PC-9 (cell line): ENCODE data around the gene LDLRAD3. TPM values are rescaled to one million over a fixed set of nuclear protein-coding genes. Genes with fewer than 3 reads are reported as not detected.

Experiments used
- BruUV-seq: library from RNA; stranded (reverse); fragments of 400-500 nt; replicated peaks from 2 replicates; lab custom pipeline; 2021; lab: Mats Ljungman, UMichigan
- CTCF ChIA-PET: fragments of 300-600 bp; sonication (Branson Sonifier 250); formaldehyde crosslinking; loops from one replicate; lab custom pipeline; 2022; ENCODE audit warnings: antibody characterized with exemption; lab: Charles Lee
- POLR2A ChIA-PET: fragments of 300-600 bp; sonication (Branson Sonifier 250); formaldehyde crosslinking; loops from one replicate; lab custom pipeline; 2022; ENCODE audit warnings: antibody characterized with exemption; ENCODE audit not compliant: unreplicated experiment; lab: Charles Lee
- DNase-seq, 2 experiments: peaks; one replicate each; pipeline versions ENCODE4 v3.0.0 to v3.0.0-alpha.2; 2015 to 2022; ENCODE audit warnings: mixed read lengths in 1 of 2
- H2AFZ ChIP-seq: fragments of 200-600 bp; sonication (generic); 2 replicates; pipeline ENCODE4 v1.8.1; 2017; ENCODE audit warnings: antibody characterized with exemption
- H3F3A ChIP-seq: fragments of 200-600 bp; sonication (generic); 2 replicates; pipeline ENCODE4 v1.8.1; 2017; ENCODE audit warnings: antibody characterized with exemption, mild to moderate bottlenecking, low read depth; ENCODE audit not compliant: insufficient read depth
- H3K27ac ChIP-seq: fragments of 200-600 bp; sonication (generic); 2 replicates; pipeline ENCODE4 v1.6.1; 2016; ENCODE audit warnings: mixed run types
- H3K27me3 ChIP-seq: fragments of 200-600 bp; sonication (generic); 2 replicates; pipeline ENCODE4 v1.6.1; 2016; ENCODE audit warnings: low read depth, mixed run types; ENCODE audit not compliant: insufficient read depth
- H3K36me3 ChIP-seq: fragments of 200-600 bp; sonication (generic); 2 replicates; pipeline ENCODE4 v1.6.1; 2016; ENCODE audit warnings: low read depth, mixed run types
- H3K4me1 ChIP-seq: fragments of 200-600 bp; sonication (generic); replicated peaks from 2 replicates; pipeline ENCODE4 v1.6.1; 2016; ENCODE audit warnings: mixed run types; ENCODE audit not compliant: insufficient read depth
- H3K4me2 ChIP-seq: fragments of 200-600 bp; sonication (generic); 2 replicates; pipeline ENCODE4 v1.6.1; 2017; ENCODE audit warnings: mixed run types
- H3K4me3 ChIP-seq: fragments of 200-600 bp; sonication (generic); 2 replicates; pipeline ENCODE4 v1.6.1; 2016; ENCODE audit warnings: mixed run types
- H3K79me2 ChIP-seq: fragments of 200-600 bp; sonication (generic); 2 replicates; pipeline ENCODE4 v1.6.1; 2017; ENCODE audit warnings: low read depth, mixed run types
- H3K9me2 ChIP-seq: fragments of 200-600 bp; sonication (generic); 2 replicates; pipeline ENCODE4 v1.8.1; 2017; ENCODE audit warnings: mild to moderate bottlenecking; ENCODE audit not compliant: insufficient read depth
- H3K9me3 ChIP-seq: fragments of 200-600 bp; sonication (generic); 2 replicates; pipeline ENCODE4 v1.8.1; 2016; ENCODE audit warnings: low read depth; ENCODE audit not compliant: insufficient read depth
- H4K20me1 ChIP-seq: fragments of 200-600 bp; sonication (generic); 2 replicates; pipeline ENCODE4 v1.8.1; 2017; ENCODE audit not compliant: insufficient read depth
- CTCF ChIP-seq: fragments of 200-600 bp; sonication (generic); conservative IDR thresholded peaks from 2 replicates; pipeline ENCODE4 v1.6.1; 2017; ENCODE audit warnings: mixed run types, antibody characterized with exemption, mild to moderate bottlenecking, moderate library complexity
- EZH2 ChIP-seq: fragments of 200-600 bp; sonication (generic); IDR thresholded peaks from 2 replicates; pipeline ENCODE4 v1.8.0; 2017; ENCODE audit warnings: antibody characterized with exemption, low read depth
- intact Hi-C: fragments of 100-400 bp; cut with micrococcal nuclease; formaldehyde crosslinking; loops from one replicate; pipeline ENCODE4 v1.10.0; 2022; ENCODE audit not compliant: unreplicated experiment
- total RNA-seq: library from RNA; stranded (reverse); gene quantifications from 2 replicates; pipeline ENCODE4 v1.2.3, GENCODE V29; 2021

Gene LDLRAD3
- total RNA-seq, 1 experiment from 2014 or later: 15.9 TPM

DNA sequence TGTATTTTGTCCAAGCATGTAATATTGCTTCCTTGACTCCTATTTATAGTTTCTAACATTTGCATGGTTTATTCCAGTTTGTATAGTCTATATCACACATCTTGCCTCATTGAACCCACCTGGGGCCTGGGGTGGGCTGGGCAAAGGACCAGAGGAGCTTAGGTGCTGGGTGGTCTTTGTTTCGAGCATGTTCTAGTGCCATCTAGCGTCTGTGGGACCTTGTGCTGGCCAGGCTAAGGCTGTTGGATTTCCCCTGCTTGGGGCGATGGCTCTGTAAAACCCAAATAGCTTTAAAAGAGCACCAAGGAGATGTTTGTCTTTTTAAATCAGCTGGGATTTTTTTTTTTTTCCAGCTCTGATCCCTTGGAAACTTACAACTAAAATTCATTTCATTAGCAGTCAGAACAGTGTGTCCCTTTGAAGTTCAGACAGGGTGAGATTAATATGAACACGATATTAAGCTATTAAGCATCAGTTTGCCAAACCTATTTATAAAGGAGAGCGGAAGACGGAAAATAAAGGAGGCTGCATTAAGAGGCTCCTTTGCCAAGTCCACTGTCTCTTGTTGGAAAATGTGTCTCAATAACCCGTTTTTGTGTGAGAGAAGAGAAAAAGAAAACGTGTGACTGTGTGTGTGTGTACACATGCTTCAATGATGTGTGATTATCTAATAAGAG, 188.0 kb downstream of the LDLRAD3 start:
- Histone ChIP-seq H3K9me2 (no peaks in the 10 kb centered on the region), H2AFZ (no peak overlapping the region), H3K27ac (no peak overlapping the region), H3K36me3 (no peaks in the 10 kb centered on the region), H3K4me3 (no peak overlapping the region), H3K79me2 (no peaks in the 10 kb centered on the region), H3F3A (no peaks in the 10 kb centered on the region; the same call in 1 of the 2 replicates), H3K4me1 (no peaks in the 10 kb centered on the region), H3K4me2 (no peak overlapping the region), H4K20me1 (no peaks in the 10 kb centered on the region), H3K27me3 (no peaks in the 10 kb centered on the region), H3K9me3 (no peaks in the 10 kb centered on the region)
- no peak for TF ChIP-seq CTCF
- TF ChIP-seq EZH2: no peak
- CTCF ChIA-PET: interaction anchor here (0.7 kb wide), 1 partner anchor 309 kb away, joined by 4 read pairs; no protein-coding TSS in a partner anchor
- intact Hi-C loops: no loop called here
- DNase-seq: no peak
- POLR2A ChIA-PET: no interaction called here
- no TSS peak for BruUV-seq

DNA sequence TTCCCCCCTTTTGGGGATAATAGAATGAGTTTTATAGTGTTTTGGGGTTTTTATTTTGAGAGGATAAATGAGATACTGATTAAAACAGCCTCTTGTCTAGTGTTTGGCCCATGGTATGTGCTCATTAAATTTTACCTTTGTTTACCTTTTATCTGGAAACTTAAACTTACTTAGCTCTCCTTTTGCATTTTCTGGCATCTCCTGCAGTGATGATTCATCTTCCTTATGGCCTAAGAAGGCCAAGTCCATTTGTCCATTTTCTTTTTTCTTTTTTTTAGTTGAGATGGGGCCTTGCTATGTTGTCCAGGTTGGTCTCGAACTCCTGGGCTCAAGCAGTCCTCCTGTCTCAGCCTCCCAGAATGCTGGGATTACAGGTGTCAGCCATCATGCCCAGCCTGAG, 189.1 kb downstream of the LDLRAD3 start:
- intact Hi-C loops: no loop called here
- H2AFZ ChIP-seq: no peak overlapping the region
- POLR2A ChIA-PET: interaction anchor here (0.6 kb wide), 1 partner anchor 8 kb away, joined by 3 read pairs; no protein-coding TSS in a partner anchor

GRCh38 chr11:36135076-36135475, 191.2 kb downstream of the LDLRAD3 start:
- intact Hi-C loops: no loop called here
- Histone ChIP-seq H3K27me3 (no peaks in the 10 kb centered on the region), H3K4me3 (no peak overlapping the region), H2AFZ (no peak overlapping the region), H3K4me2 (no peak overlapping the region), H3K79me2 (no peaks in the 10 kb centered on the region), H3F3A (no peaks in the 10 kb centered on the region), H3K36me3 (no peaks in the 10 kb centered on the region), H4K20me1 (no peaks in the 10 kb centered on the region), H3K9me3 (no peaks in the 10 kb centered on the region), H3K4me1 (no peaks in the 10 kb centered on the region), H3K9me2 (no peaks in the 10 kb centered on the region), H3K27ac (no peak overlapping the region)
- ChIA-PET POLR2A (interaction anchor here (0.6 kb wide), 1 partner anchor 238 kb away, joined by 5 read pairs; no protein-coding TSS in a partner anchor), CTCF (no interaction called here)
- no TSS peak for BruUV-seq
- no peak for DNase-seq
- no peak for TF ChIP-seq EZH2
- TF ChIP-seq CTCF: no peak

More for the DNA sequence above, 189.1 kb downstream of the LDLRAD3 start:
- no peaks in the 10 kb centered on the region for H3K4me1 ChIP-seq
- H3K27me3 ChIP-seq: no peaks in the 10 kb centered on the region
- H3K36me3 ChIP-seq: no peaks in the 10 kb centered on the region
- no peaks in the 10 kb centered on the region for H3K9me3 ChIP-seq
- H3K79me2 ChIP-seq: no peaks in the 10 kb centered on the region
- no peaks in the 10 kb centered on the region for H3K9me2 ChIP-seq
- BruUV-seq: no TSS peak
- no peak overlapping the region for H3K4me2 ChIP-seq
- H3K4me3 ChIP-seq: no peak overlapping the region
- TF ChIP-seq CTCF (no peak), EZH2 (no peak)
- no peak overlapping the region for H3K27ac ChIP-seq
- no peaks in the 10 kb centered on the region for H3F3A ChIP-seq
- no peak for DNase-seq
- H4K20me1 ChIP-seq: no peaks in the 10 kb centered on the region
- CTCF ChIA-PET: interaction anchor here (0.7 kb wide), 1 partner anchor 1244 kb away, joined by 4 read pairs; no protein-coding TSS in a partner anchor
